Stimulated activated CD4-positive, alpha-beta T cell treated with anti-CD3 and anti-CD28 coated beads, Interleukin-1b, Interleukin-23, amount 100 ng/mL, for 4 hours (primary cell): ENCODE data around the gene ATP6V0B.
A peak's percentile ranks its signal among the peaks of the same experiment; 100 is the strongest.

Source experiments
- DNase-seq, 2 donors: peaks; one replicate each; pipeline ENCODE4 v3.0.0-alpha.2; 2020; ENCODE audit warnings: low read depth in 2 of 2

The ATP6V0B gene

DNA sequence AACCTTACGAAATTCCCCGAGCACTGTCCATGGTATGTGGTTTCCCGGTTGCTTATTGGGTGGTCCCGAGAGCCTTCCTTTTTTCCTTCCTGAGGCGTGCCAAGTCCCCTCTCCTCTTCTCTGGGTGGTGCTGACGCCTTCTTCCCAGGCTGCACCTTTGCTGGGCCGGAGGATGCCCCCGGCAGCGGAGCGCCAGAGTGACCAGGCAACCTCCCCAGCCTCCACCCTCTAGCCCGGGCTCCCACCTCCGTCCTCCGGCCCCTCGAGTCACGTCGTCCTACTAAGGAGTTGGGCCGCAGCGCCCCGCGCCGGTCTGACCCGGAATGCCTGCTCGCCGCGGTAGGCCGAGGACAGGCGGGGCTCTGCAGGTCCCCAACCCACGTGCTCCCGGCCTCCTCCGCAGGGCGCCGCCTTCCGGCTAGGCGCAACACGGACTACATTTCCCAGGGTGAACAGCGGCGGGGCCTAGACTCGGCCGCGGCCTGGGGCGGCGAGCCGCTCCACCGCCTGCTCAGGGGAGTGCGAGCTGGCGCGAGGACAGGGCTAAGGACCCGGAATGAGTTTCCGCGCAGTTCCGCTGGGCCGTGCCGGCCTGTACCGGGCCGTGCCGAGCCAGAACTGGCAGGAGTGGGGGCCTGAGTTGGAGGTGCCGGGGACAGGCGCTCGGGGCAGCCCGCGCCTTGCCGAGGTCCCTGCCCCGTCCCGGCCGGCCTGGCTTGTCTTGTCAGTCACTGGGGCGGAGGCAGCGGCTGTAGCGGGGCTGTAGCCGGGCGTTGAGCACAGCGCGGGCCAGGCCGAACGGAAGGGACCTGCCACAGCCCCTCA lies 28.3 kb upstream of the ATP6V0B start, which contains the start of gene IPO13:
TSS of gene IPO13 (plus strand) at position 715 of the 825 bp plus-strand sequence. CDS start 651 bp downstream, outside the sequence.
- DNase-seq: peak; percentile 92

DNA sequence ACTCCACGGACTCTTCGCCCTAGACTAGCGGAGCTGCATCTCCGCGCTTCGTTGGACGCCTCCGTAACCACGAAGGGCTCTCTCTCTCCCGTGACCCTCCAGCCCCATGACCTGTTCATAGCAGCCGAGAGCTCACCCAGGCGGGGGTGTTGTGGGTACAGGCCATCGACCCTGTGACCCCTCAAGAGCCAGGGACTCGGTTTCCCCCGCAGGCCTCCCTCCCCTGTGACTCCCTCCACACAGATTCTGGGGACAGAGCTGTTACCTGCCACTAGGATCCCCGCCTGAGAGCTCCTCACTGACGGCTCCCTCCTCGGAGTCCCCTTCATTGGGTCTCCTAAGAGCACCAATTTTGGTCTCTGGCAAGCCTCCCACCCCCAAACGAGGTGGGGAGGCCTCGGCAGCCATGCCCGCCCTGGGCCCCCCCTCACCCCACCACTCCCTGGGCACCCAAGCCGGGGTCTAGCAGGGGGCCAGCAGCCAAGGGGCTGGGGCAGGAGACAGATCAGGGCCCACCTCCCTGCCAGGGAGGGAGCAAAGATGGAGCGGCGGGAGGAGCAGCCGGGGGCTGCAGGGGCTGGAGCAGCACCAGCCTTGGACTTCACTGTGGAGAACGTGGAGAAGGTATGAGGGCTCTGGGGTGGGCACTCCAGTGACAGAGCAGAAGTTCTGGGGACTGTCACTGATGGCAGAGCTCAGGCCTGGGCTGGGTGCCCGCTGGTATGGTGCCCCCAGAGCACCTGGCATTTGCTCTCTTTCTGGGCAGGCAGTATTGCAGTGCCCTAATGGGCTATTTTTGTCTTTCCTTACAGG lies 27.5 kb upstream of the ATP6V0B start:
- DNase-seq: no peak

DNA sequence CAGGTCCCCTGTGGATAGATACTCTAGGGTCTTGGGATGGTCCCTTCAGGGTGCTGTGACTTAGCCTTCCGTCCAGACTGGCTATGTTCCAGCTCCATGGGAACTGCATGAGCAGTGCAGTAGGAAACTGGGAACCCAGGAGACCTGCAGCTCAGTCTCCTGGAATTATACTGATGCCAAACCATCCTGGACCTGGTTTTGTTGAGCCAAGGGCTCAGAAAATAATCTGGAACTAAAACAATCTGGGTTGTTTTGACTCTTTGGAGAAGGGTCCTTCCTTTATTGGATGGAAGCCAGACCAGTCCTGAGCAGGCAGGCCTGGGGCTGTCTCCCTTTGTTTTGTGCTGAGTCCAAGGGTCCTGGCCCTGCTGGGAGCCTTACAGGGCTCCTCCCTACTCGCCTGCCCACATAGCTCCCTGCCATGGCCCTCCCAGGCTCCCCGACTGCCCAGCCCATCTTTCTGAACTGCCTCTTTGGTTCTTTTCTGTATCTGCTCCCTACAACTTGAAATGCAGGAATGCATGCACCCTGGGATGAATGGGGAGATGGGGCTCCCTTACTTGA lies 26.8 kb upstream of the ATP6V0B start:
- DNase-seq: no peak

DNA sequence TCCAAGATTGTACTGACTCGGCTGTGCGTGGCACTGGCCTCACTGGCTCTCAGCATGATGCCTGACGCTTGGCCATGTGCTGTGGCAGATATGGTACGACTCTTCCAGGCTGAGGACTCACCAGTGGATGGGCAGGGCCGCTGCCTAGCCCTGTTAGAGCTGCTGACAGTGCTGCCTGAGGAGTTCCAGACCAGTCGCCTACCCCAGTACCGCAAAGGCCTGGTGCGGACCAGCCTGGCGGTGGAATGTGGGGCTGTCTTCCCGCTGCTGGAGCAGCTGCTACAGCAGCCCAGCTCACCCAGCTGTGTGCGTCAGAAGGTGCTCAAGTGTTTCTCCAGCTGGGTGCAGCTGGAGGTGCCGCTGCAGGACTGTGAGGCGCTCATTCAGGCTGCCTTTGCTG lies 25.1 kb upstream of the ATP6V0B start:
- DNase-seq: no peak

DNA sequence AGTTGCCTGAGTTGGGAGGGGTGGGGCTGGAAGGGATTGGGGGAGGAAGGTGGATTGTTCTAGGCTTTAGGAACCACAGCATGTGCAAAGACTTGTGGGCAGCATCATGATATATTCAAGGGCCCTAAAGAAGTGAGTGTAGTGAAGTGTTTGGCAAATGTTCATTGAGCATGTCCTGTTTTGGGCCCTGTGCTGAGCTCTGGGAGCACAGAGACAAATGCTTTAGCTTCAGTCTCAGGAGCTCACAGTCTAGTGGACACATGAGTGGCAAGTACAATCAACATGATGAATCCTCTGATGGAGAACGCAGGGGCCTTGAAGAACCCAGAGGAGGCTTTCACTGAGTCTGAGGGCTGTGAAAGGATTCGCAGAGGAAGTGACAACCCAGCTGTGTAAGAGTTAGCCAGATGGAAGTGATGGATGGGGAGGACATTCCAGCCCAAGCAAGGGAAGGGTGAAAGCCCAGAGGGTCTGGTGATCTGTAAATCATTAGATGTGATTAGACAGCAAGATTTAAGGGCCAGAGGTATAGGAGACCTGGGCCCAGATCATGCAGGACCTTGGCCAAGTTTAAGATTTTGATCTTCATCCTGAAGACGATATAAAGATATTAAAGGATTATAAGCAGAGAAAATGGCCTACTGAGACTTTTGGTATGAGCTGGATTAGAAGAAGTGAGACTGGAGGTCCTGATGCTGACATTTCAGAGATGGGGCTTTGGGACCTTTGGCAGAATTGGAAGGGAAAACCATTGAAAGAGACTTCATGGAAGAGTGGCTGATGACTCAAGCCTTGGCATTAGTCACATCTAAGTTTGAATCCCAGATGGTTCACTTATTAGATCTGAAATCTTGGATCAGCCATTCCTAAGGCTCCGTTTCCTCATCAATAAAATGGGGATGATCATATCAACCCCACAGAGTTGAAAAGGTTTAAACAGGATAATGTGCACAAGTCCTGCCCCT lies 23.5 kb upstream of the ATP6V0B start:
- no peak for DNase-seq

DNA sequence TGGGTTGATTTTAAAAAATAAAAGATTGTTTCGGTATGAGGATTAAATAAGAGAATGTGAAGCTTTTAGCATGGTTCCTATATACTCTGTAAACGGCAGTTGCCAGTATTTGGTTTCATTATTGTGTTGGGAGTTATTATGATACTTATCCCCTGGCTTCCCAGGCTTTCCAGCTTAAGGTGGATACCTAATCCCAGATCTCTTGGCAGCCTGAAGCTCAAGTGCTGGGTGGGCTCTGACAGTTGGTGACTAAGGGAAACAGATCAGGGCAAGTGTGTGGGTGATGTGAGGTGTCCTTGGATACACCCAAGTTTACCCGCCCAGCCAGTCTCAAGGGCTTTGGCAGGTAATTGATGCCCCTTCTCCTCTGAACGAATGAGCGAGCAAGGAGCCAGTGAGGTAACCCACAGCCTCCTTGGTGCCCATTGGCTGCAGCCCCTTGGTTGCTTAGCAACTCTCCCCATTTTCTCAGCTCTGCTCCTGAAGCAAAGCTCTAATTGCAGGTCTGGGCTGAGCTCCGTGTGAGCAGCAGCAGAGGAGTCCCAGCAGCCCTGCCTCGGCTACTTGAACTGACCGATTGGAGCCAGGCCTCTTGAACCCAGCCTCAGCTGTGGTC lies 21.9 kb upstream of the ATP6V0B start:
- no peak for DNase-seq

DNA sequence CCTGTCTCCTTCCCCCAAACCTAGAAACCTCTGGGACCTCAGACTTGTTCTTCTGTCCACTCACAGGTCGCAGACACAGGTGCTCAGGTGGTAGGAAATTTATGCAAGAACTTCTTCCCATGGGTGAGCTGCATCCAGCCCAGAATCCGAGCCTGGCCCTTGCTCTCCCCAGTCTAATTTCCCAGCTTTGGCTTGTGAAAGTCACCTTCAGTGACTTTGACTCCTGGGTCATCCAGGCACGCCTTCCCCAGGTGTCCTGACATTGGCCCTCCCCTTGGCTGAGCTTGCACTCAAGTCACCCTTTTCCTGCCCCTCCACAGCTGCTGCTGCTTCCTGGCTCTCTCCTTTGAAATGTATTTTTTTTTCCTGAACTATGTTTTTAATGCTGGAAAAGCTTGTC lies 21.4 kb upstream of the ATP6V0B start:
- DNase-seq: no peak

DNA sequence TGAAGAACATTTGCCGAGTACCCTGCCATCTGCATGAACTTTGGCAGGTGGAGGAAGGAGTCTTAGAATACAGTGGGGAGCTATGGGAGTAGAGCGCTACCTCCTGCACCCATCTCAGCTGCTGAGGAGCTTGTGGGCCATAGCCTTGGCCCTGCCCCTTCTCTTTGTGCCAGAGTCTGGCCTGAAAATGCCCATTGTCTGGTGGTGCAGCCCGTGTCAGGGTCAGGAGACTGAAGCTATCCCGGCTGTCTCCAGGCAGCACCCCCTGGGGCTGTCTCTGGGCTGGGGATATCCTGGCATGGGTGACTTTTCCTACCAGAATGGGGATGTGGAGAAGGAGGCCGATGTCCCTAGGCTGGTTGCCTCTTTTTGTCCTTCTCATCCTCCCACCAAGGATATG lies 20.7 kb upstream of the ATP6V0B start:
- DNase-seq: no peak

DNA sequence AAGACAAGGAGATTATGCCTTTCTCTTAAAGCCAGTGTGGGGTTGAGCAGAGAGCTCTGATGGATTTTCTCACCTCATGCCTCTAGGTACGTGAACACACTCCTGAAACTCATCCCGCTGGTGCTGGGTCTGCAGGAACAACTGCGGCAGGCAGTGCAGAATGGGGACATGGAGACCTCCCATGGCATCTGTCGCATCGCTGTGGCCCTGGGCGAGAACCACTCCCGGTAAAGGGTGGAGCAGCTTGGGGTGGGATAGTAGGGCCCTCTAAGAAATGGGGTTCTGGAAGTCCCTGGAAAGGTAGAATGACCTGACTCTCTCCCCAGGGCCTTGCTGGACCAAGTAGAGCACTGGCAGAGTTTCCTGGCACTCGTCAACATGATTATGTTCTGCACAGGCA lies 18.5 kb upstream of the ATP6V0B start:
- no peak for DNase-seq

DNA sequence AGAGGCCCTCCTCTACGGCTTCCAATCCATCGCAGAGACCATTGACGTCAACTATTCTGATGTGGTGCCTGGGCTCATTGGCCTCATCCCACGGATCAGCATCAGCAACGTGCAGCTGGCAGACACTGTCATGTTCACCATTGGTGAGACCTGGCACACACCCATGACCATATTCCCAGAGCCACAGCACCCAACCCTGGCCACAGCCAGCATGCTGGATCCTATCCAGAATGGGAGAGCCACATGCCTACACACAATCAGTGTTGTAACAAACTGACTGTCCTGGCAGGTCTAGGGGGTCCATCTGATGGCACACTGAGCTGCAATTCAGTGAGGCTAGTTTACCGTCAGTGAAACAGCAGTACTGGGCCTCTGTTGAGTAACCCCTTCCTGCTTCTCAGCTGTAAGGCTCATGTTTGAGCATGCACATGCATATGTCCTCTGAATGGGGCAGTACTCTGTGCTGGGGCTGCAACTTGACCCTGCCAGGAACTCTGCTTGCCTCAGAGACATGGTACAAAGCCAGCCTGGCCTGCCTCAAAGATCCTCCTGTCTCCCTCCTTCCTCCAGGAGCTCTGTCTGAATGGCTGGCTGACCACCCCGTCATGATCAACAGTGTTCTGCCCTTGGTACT lies 17.2 kb upstream of the ATP6V0B start:
- no peak for DNase-seq

DNA sequence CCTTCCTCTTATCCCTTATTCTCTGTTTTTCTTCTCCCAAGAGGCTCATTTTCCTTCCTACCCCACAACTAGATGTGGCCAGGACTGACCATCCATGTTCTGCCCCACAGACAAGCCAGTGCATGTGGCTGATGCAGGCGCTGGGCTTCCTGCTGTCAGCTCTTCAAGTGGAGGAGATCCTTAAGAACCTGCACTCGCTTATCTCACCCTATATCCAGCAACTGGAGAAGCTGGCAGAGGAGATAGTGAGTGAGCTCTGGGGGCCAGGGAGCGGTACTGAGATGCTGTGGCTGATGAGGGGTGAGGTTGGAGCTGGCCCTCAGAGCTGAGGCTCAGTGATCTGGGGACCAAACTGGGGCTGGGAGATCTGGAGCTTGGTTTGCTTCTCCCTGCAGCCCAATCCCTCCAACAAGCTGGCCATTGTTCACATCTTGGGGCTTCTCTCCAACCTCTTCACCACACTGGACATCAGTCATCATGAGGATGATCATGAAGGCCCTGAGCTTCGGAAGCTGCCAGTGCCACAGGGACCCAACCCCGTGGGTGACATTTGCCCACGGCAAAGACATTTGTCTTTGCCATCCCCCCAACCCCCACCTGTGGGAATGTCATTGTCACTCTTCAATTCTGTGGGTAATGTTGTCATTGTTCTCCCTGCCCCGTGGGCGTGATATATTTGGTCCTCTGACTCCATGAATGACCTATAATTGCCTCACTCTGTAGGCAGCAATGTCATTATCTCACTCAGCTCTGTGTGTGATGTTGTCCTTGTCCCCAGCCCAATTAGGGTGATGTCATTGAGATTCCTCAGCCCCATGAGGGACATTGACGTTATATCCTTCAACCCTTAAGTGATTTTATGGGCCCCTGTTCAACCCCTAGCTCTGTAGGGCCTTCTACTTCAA lies 16.2 kb upstream of the ATP6V0B start:
- no peak for DNase-seq

DNA sequence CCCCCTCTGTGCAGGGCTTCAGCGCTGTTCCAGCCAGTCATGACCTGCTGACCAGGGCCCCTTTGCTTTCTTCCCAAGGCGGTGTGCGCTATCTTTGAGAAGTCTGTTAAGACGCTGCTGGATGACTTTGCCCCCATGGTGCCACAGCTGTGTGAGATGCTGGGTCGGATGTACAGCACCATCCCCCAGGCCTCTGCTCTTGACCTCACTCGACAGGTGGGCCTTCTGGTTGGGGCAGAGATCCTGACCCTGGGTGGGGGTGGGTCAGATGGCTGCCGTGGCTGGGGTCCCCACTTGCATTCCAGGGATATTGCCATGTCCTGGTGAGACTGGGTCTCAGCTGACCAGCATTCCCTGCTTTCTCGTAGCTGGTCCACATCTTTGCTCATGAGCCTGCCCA lies 14.0 kb upstream of the ATP6V0B start:
- no peak for DNase-seq

DNA sequence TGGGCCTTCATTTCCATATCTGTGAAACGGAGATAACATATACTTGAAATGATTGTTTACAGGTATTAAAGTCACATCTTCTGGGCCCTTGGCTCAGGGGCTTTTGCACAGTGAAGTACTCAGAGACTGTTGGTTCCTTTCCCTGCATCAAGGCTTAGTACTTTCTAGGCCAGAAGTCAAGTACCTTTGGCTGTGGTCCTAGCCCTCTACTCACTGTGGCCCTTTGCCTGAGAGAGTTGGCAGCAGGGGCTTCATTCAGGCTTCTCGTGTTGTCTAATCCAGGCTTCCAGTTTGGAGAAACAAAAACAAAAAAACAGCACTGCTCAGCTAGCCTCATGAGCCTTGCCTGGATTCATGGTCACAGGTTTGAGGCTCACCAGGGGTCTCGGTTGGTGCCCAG lies 13.1 kb upstream of the ATP6V0B start:
- no peak for DNase-seq

DNA sequence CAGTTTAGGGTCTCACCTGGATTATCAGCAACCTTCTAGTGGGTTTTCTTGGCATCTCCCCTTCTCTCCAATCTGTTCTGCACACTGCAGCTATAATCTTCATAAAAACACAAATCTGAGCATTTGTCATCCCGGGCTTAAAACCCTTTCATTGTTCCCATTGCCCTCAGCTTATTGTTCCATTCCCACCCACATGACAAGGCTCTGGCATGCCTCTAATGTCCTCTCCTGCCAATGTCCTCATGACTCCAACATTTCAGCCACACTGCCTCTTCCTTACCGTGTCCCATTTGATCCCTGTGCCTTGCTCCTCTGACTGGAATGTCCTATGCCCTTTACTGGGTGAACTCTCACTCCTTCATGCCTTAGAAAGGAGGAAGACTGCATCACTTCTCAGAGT lies 12.4 kb upstream of the ATP6V0B start:
- no peak for DNase-seq

DNA sequence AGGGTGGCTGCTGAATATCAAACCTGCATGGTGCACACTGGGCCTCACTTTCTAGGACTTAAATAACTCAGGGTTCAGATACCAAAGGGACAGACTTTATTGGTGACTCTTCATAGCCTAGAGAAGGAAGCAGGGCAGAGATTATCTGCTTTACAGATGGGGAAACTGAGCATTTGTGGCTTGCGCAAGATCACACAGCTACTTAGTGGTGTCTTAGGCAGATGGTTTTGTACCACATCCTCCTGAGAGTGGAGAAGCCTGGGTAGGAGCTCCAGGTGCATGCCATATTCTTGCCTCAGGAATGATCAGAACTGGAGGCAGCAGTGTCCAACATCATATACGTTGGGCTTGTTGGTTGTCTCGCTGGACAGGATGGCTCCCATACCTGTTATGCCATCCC lies 11.8 kb upstream of the ATP6V0B start:
- DNase-seq: no peak

DNA sequence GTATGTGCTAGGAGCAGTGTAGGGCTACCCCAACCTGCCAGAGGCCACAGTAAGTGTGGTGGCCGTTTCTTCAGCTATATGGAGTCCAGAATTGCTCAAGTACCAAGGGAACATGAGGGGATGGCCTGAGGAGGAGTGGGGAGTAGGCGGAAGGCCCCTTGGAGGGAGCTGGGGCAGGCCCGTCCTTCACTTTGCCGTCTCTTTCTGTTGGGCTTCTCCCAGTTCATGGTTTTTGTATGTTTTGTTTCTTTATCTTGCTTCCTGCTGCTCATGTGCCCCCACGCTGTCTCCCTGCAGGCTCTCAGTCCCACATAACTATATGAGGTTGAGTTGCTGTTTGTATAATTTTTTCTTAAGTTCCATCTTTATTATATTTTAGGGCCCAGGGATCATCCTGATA lies 10.9 kb upstream of the ATP6V0B start:
- DNase-seq: no peak

DNA sequence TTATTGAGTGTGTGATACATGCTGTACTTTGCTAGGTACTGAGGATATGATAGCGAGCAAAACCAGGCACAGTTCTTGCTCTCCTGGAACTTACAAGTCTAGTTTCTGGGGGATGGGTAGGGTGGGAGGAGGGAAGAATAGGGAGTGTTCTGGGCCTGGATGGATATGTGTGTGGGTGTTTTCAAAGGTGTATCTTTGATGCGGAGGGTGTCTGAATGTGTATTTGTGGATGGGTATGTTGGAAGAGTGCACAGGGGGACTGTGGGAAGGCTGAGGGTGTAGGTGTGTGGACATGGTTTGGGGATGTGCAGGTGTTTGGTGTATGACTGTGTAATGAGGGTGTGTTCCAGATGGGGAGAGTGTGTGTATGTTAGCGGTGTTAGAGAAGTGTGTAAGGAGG lies 9.4 kb upstream of the ATP6V0B start:
- DNase-seq: no peak

DNA sequence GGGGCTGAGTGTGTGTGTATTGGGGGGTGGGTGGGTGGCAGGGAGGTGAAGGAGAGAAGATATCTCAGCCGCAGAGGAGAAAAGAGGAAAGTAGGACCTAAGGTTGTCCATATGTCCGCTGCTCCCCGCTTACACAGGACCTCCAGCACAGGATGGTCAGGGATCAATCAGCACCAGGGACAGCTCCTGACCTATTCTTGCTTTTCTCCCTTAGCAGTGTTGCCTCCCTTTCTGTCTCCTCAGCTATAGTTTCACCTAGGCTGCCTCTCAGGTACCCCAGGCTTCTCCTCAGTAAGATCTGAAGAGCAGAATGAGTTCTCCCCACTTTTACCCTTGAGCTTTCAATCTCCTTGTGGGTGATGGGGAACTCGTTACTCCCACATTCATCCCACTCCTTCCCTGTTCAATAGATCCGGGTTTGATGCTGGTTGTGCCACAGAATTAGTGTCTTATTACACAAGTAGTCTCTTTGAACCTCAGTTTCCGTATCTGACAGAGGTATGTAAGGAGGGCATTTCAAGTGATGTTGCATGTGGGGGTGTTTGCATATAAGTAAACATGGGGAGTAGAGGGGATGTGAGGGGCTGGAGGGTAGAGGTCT lies 6.3 kb upstream of the ATP6V0B start:
- no peak for DNase-seq

DNA sequence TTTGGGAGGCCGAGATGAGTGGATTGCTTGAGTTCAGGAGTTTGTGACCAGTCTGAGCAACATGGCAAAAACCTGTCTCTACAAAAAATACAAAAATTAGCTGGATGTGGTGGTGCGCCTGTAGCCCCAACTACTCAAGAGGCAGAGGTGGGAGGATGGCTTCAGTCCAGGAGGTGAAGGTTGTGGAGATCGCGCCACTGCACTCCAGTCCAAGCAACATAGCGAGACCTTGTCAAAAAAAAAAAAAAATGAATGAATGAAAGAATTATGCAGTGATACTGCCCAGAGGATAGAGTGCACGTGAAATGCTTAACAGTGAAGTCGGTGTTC lies 5.4 kb upstream of the ATP6V0B start:
- no peak for DNase-seq
